HepG2 (cell line): Measurements from ENCODE around the gene FCN1.

Source experiments
- IRX3 ChIP-seq: sonication (generic); formaldehyde crosslinking; IDR thresholded peaks from 2 replicates; pipeline ENCODE4 v1.8.1; 2023; ENCODE audit warnings: mild to moderate bottlenecking, low read depth, missing genetic modification reagents, borderline replicate concordance
- ZNF589 ChIP-seq: sonication (generic); formaldehyde crosslinking; conservative IDR thresholded peaks from 2 replicates; pipeline ENCODE4 v1.8.0; 2022; ENCODE audit warnings: mild to moderate bottlenecking, moderate library complexity, missing genetic modification reagents
- ZNF660 ChIP-seq: sonication (generic); formaldehyde crosslinking; IDR thresholded peaks from 2 replicates; pipeline ENCODE4 v1.5.1; 2020; ENCODE audit warnings: mild to moderate bottlenecking, low read depth, missing genetic modification reagents, borderline replicate concordance
- TF ChIP-seq, protein P1 (sequence below): sonication (generic); formaldehyde crosslinking; IDR thresholded peaks from 2 replicates; pipeline ENCODE4 v1.5.0; 2020; ENCODE audit warnings: mild to moderate bottlenecking, missing genetic modification reagents, moderate library complexity

DNA sequence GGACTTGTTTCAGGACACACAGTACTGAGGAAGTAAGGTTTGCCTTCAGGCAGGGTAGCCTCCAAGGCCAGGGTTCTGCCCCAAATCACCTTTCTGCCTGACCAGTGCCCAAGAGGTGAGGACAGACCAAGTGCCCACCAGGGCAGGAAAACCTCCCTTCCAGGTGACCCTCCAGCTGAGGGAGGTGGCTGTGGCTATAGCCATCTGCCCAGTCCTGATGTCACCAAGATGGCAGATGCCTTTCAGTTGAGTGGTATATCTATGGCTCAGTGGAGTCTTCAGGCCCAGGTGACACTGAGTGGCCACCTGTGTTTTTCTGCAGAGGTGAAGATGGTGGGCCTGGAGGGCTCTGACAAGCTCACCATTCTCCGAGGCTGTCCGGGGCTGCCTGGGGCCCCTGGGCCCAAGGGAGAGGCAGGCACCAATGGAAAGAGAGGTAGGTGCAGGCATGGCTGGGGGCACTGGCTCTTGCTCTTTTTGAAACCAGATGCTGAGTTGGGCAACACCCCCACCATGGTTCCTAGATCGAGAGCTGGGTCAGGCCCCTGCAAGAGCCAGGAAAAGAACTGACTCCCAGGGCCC lies 35.4 kb downstream of the FCN1 start:
- TF ChIP-seq ZNF589 (CRISPR knock-in tag) = no peak
- no peak for TF ChIP-seq ZNF660 (CRISPR knock-in tag)
- no peak for TF ChIP-seq IRX3
- TF ChIP-seq, protein P1, sequence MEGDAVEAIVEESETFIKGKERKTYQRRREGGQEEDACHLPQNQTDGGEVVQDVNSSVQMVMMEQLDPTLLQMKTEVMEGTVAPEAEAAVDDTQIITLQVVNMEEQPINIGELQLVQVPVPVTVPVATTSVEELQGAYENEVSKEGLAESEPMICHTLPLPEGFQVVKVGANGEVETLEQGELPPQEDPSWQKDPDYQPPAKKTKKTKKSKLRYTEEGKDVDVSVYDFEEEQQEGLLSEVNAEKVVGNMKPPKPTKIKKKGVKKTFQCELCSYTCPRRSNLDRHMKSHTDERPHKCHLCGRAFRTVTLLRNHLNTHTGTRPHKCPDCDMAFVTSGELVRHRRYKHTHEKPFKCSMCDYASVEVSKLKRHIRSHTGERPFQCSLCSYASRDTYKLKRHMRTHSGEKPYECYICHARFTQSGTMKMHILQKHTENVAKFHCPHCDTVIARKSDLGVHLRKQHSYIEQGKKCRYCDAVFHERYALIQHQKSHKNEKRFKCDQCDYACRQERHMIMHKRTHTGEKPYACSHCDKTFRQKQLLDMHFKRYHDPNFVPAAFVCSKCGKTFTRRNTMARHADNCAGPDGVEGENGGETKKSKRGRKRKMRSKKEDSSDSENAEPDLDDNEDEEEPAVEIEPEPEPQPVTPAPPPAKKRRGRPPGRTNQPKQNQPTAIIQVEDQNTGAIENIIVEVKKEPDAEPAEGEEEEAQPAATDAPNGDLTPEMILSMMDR = no peak
